MM.1S (cell line): ENCODE measurements around the gene SIRT2.
"Not testable (repeated sequence)": the region's sequence is repeated elsewhere in the genome, so short reads cannot be mapped to it uniquely, and the experiment has no call there.

Experiments
- DNase-seq: peaks from one replicate; pipeline ENCODE4 v3.0.0-alpha.2; 2015
- H2AFZ ChIP-seq: fragments of 300-600 bp; sonication (generic); 2 replicates; pipeline ENCODE4 v1.6.0; 2016; ENCODE audit warnings: antibody characterized with exemption, low read length
- H3F3A ChIP-seq: fragments of 300-600 bp; sonication (generic); 2 replicates; pipeline ENCODE4 v1.6.1; 2016; ENCODE audit warnings: mild to moderate bottlenecking, antibody characterized with exemption, low read length, moderate library complexity, mixed read lengths; ENCODE audit not compliant: insufficient read depth
- H3K27ac ChIP-seq: fragments of 300-600 bp; sonication (generic); 2 replicates; pipeline ENCODE4 v1.5.1; 2016; ENCODE audit warnings: mild to moderate bottlenecking, low read length
- H3K27me3 ChIP-seq: fragments of 300-600 bp; sonication (generic); replicated peaks from 2 replicates; pipeline ENCODE4 v1.6.0; 2016; ENCODE audit warnings: low read length; ENCODE audit not compliant: insufficient read depth
- H3K36me3 ChIP-seq: fragments of 300-600 bp; sonication (generic); replicated peaks from 2 replicates; pipeline ENCODE4 v1.6.1; 2016; ENCODE audit warnings: mild to moderate bottlenecking, low read length, mixed read lengths; ENCODE audit not compliant: insufficient read depth
- H3K4me1 ChIP-seq: fragments of 300-600 bp; sonication (generic); 2 replicates; pipeline ENCODE4 v1.6.1; 2016; ENCODE audit warnings: low read length, mixed read lengths
- H3K4me2 ChIP-seq: fragments of 300-600 bp; sonication (generic); 2 replicates; pipeline ENCODE4 v1.6.0; 2016; ENCODE audit warnings: low read depth, low read length
- H3K4me3 ChIP-seq: fragments of 300-600 bp; sonication (generic); 2 replicates; pipeline ENCODE4 v1.5.1; 2016; ENCODE audit warnings: low read length, mixed read lengths
- H3K79me2 ChIP-seq: fragments of 300-600 bp; sonication (generic); 2 replicates; pipeline ENCODE4 v1.6.1; 2016; ENCODE audit warnings: mixed run types, low read length, mixed read lengths
- H3K9ac ChIP-seq: fragments of 300-600 bp; sonication (generic); 2 replicates; pipeline ENCODE4 v1.6.1; 2016; ENCODE audit warnings: low read length, mixed read lengths
- H3K9me2 ChIP-seq: fragments of 300-600 bp; sonication (generic); replicated peaks from 2 replicates; pipeline ENCODE4 v1.6.1; 2016; ENCODE audit warnings: mild to moderate bottlenecking, low read length, mixed read lengths; ENCODE audit not compliant: insufficient read depth
- H3K9me3 ChIP-seq: fragments of 300-600 bp; sonication (generic); replicated peaks from 2 replicates; pipeline ENCODE4 v1.6.1; 2016; ENCODE audit warnings: mild to moderate bottlenecking, low read length, mixed read lengths; ENCODE audit not compliant: insufficient read depth
- H4K20me1 ChIP-seq: fragments of 300-600 bp; sonication (generic); 2 replicates; pipeline ENCODE4 v1.6.1; 2016; ENCODE audit warnings: mild to moderate bottlenecking, low read length, moderate library complexity, mixed read lengths; ENCODE audit not compliant: insufficient read depth
- EZH2 ChIP-seq: fragments of 300-600 bp; sonication (generic); optimal IDR thresholded peaks from 2 replicates; pipeline ENCODE3; 2017; ENCODE audit warnings: low read depth, mild to moderate bottlenecking, antibody characterized with exemption, low read length, mixed read lengths
- EZH2phosphoT487 ChIP-seq: fragments of 300-600 bp; sonication (generic); IDR thresholded peaks from 2 replicates; pipeline ENCODE4 v1.6.1; 2018; ENCODE audit warnings: antibody characterized with exemption, low read length
- TF ChIP-seq, protein P1 (sequence below): fragments of 300-600 bp; sonication (generic); IDR thresholded peaks from 2 replicates; pipeline ENCODE4 v1.5.1; 2016; ENCODE audit warnings: antibody characterized with exemption, low read length, mixed read lengths

SIRT2 gene

GRCh38 chr19:38856813-38857212, 42.6 kb downstream of the SIRT2 start:
- Histone ChIP-seq H3K9me2 (no peaks in the 10 kb centered on the region), H2AFZ (no peak overlapping the region; the same call in 1 of the 2 replicates), H3K4me2 (peak overlapping the region; percentile 71), H3F3A (peaks cover 11% of the 10 kb centered on the region), H3K27ac (peak overlapping the region; percentile 76), H4K20me1 (no peaks in the 10 kb centered on the region), H3K9me3 (no peaks in the 10 kb centered on the region), H3K27me3 (no peaks in the 10 kb centered on the region), H3K9ac (peak overlapping the region; percentile 37; the same call in 1 of the 2 replicates), H3K4me1 (peaks cover 11% of the 10 kb centered on the region), H3K4me3 (peak overlapping the region; percentile 21; the same call in 1 of the 2 replicates), H3K36me3 (no peaks in the 10 kb centered on the region), H3K79me2 (peaks cover 10% of the 10 kb centered on the region; the same call in 1 of the 2 replicates)
- no peak for TF ChIP-seq EZH2phosphoT487
- TF ChIP-seq EZH2 = no peak
- TF ChIP-seq, protein P1, sequence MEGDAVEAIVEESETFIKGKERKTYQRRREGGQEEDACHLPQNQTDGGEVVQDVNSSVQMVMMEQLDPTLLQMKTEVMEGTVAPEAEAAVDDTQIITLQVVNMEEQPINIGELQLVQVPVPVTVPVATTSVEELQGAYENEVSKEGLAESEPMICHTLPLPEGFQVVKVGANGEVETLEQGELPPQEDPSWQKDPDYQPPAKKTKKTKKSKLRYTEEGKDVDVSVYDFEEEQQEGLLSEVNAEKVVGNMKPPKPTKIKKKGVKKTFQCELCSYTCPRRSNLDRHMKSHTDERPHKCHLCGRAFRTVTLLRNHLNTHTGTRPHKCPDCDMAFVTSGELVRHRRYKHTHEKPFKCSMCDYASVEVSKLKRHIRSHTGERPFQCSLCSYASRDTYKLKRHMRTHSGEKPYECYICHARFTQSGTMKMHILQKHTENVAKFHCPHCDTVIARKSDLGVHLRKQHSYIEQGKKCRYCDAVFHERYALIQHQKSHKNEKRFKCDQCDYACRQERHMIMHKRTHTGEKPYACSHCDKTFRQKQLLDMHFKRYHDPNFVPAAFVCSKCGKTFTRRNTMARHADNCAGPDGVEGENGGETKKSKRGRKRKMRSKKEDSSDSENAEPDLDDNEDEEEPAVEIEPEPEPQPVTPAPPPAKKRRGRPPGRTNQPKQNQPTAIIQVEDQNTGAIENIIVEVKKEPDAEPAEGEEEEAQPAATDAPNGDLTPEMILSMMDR = no peak
- no peak for DNase-seq

GRCh38 chr19:38855751-38856150, 43.7 kb downstream of the SIRT2 start:
- not testable (repeated sequence) for H3K36me3 ChIP-seq, H2AFZ ChIP-seq, H3K9me3 ChIP-seq, H3K9ac ChIP-seq, H3K27ac ChIP-seq, H3K27me3 ChIP-seq, DNase-seq, H3K4me3 ChIP-seq, H4K20me1 ChIP-seq, H3K9me2 ChIP-seq, H3K4me2 ChIP-seq
- Histone ChIP-seq H3K4me1 (peaks cover 17% of the 10 kb centered on the region), H3F3A (peaks cover 21% of the 10 kb centered on the region), H3K79me2 (peaks cover 14% of the 10 kb centered on the region; the same call in 1 of the 2 replicates)

DNA sequence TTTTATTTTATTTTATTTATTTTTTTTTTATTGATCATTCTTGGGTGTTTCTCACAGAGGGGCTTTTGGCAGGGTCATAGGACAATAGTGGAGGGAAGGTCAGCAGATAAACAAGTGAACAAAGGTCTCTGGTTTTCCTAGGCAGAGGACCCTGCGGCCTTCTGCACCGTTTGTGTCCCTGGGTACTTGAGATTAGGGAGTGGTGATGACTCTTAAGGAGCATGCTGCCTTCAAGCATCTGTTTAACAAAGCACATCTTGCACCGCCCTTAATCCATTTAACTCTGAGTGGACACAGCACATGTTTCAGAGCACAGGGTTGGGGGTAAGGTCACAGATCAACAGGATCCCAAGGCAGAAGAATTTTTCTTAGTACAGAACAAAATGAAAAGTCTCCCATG, 44.5 kb downstream of the SIRT2 start:
- H3K27ac ChIP-seq, H3K4me2 ChIP-seq, H3K36me3 ChIP-seq, H3K9ac ChIP-seq, H3K4me3 ChIP-seq, H2AFZ ChIP-seq, H4K20me1 ChIP-seq, H3K27me3 ChIP-seq, H3K9me3 ChIP-seq, H3K9me2 ChIP-seq, DNase-seq: not testable (repeated sequence)
- Histone ChIP-seq H3K79me2 (peaks cover 14% of the 10 kb centered on the region; the same call in 1 of the 2 replicates), H3K4me1 (peaks cover 17% of the 10 kb centered on the region), H3F3A (peaks cover 23% of the 10 kb centered on the region)

GRCh38 chr19:38853214-38853613, 46.2 kb downstream of the SIRT2 start:
- peak overlapping the region; percentile 99 for H3K9ac ChIP-seq
- H3K79me2 ChIP-seq = peaks cover 27% of the 10 kb centered on the region
- no peaks in the 10 kb centered on the region for H3K27me3 ChIP-seq
- H3K9me2 ChIP-seq = no peaks in the 10 kb centered on the region
- no peaks in the 10 kb centered on the region for H3K9me3 ChIP-seq
- DNase-seq = no peak
- no peaks in the 10 kb centered on the region for H3K36me3 ChIP-seq
- H4K20me1 ChIP-seq = peaks cover 3% of the 10 kb centered on the region; the same call in 1 of the 2 replicates
- TF ChIP-seq EZH2 (no peak), EZH2phosphoT487 (no peak)
- TF ChIP-seq, protein P1 = no peak
- peak overlapping the region; percentile 68 for H3K4me3 ChIP-seq
- peak overlapping the region; percentile 40 for H2AFZ ChIP-seq
- H3K27ac ChIP-seq = peak overlapping the region; percentile 96; the same call in 1 of the 2 replicates
- H3K4me2 ChIP-seq = peak overlapping the region; percentile 90
- peaks cover 22% of the 10 kb centered on the region for H3K4me1 ChIP-seq
- peaks cover 23% of the 10 kb centered on the region for H3F3A ChIP-seq
